SK-N-SH treated with all-trans-retinoic acid at 6 μM for 48 hours (cell line): Measurements from ENCODE around the gene TOE1.

Experiments used
- GLIS3 ChIP-seq: fragments of 250-450 bp; sonication (Bioruptor Pico); IDR thresholded peaks from 2 replicates; pipeline ENCODE4 v1.5.0; 2020; ENCODE audit warnings: mild to moderate bottlenecking, moderate library complexity
- SNAI2 ChIP-seq: fragments of 250-450 bp; sonication (Bioruptor Pico); IDR thresholded peaks from 2 replicates; pipeline ENCODE4 v1.5.0; 2020; ENCODE audit warnings: mild to moderate bottlenecking, moderate library complexity
- TCF4 ChIP-seq: fragments of 250-450 bp; sonication (Bioruptor Pico); IDR thresholded peaks from 2 replicates; pipeline ENCODE4 v1.8.0; 2021; ENCODE audit warnings: mild to moderate bottlenecking, moderate library complexity, borderline replicate concordance
- ZC3H10 ChIP-seq: fragments of 250-450 bp; sonication (Bioruptor Pico); IDR thresholded peaks from 2 replicates; pipeline ENCODE4 v1.5.1; 2021; ENCODE audit warnings: mild to moderate bottlenecking, moderate library complexity
- ZFP30 ChIP-seq: fragments of 450-650 bp; formaldehyde crosslinking; IDR thresholded peaks from 2 replicates; pipeline ENCODE4 v1.5.0; 2022; ENCODE audit warnings: mild to moderate bottlenecking, moderate library complexity
- ZNF565 ChIP-seq: fragments of 450-650 bp; formaldehyde crosslinking; conservative IDR thresholded peaks from 2 replicates; pipeline ENCODE4 v1.5.0; 2020; ENCODE audit warnings: low read depth, mild to moderate bottlenecking, moderate library complexity
- TF ChIP-seq, protein P1 (sequence below): fragments of 250-450 bp; sonication (Bioruptor Pico); IDR thresholded peaks from 2 replicates; pipeline ENCODE4 v1.8.0; 2020; ENCODE audit warnings: mild to moderate bottlenecking, moderate library complexity, borderline replicate concordance

DNA sequence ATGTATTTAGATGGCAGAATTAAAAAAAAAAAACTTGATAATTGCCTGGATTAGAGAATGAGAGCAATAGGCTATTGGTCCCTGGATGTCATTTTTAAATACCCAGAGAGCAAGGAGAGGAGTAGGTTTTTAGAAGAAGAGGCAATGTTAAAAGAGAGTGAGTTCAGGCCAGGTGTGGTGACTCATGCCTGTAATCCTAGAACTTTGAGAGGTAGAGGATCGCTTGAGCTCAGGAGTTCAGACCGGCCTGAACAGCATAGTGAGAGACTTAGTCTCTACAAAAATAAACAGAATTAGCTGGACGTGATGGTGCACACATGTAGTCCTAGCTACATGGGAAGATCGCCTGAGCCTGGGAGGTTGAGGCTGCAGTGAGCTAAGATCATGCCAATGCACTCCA lies 16.2 kb downstream of the TOE1 start:
- TF ChIP-seq, protein P1, sequence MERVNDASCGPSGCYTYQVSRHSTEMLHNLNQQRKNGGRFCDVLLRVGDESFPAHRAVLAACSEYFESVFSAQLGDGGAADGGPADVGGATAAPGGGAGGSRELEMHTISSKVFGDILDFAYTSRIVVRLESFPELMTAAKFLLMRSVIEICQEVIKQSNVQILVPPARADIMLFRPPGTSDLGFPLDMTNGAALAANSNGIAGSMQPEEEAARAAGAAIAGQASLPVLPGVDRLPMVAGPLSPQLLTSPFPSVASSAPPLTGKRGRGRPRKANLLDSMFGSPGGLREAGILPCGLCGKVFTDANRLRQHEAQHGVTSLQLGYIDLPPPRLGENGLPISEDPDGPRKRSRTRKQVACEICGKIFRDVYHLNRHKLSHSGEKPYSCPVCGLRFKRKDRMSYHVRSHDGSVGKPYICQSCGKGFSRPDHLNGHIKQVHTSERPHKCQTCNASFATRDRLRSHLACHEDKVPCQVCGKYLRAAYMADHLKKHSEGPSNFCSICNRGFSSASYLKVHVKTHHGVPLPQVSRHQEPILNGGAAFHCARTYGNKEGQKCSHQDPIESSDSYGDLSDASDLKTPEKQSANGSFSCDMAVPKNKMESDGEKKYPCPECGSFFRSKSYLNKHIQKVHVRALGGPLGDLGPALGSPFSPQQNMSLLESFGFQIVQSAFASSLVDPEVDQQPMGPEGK = no peak
- TF ChIP-seq ZC3H10 (CRISPR knock-in tag) (no peak), TCF4 (CRISPR knock-in tag) (no peak), GLIS3 (no peak), ZNF565 (no peak), ZFP30 (CRISPR knock-in tag) (no peak), SNAI2 (CRISPR knock-in tag) (no peak)
